ENCODE data around the gene NCAN.

DNA sequence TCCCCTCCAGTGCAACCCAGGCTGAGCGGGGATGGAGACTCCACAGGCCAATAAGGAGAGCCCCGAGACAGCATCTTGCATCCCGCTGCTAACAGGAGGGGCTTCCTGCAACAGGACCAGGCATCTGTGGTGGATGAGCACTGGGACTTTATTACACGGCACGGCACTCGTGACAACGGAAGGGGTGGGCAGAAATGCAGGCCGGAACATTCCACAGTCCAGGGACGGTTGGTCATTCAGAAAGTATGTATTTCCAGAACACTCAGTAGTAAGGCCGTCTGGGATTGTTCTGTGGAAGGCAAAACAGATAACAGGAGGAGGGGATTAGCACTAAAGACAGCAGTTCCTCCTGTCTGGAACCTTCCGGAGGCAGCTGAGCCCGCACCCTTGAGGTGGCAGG, 64.6 kb downstream of the NCAN start:
- TF ChIP-seq, protein P1, sequence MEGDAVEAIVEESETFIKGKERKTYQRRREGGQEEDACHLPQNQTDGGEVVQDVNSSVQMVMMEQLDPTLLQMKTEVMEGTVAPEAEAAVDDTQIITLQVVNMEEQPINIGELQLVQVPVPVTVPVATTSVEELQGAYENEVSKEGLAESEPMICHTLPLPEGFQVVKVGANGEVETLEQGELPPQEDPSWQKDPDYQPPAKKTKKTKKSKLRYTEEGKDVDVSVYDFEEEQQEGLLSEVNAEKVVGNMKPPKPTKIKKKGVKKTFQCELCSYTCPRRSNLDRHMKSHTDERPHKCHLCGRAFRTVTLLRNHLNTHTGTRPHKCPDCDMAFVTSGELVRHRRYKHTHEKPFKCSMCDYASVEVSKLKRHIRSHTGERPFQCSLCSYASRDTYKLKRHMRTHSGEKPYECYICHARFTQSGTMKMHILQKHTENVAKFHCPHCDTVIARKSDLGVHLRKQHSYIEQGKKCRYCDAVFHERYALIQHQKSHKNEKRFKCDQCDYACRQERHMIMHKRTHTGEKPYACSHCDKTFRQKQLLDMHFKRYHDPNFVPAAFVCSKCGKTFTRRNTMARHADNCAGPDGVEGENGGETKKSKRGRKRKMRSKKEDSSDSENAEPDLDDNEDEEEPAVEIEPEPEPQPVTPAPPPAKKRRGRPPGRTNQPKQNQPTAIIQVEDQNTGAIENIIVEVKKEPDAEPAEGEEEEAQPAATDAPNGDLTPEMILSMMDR (IDR thresholded peaks at IDR 0.05), result no peak
- no peak for TF ChIP-seq POLR2A (IDR thresholded peaks at IDR 0.05)

Data from right lobe of liver (tissue), 4 donors.